Erythroblast (primary cell): Measurements from ENCODE around the gene FOXP1.

Source experiments
- GATA1 ChIP-seq: IDR thresholded peaks from 2 replicates; pipeline ENCODE4 v1.6.1; 2011; ENCODE audit warnings: low read depth, mild to moderate bottlenecking, control low read depth, low read length, moderate library complexity
- POLR2A ChIP-seq: IDR thresholded peaks from 2 replicates; pipeline ENCODE4 v1.6.1; 2011; ENCODE audit warnings: mild to moderate bottlenecking, low read length

DNA sequence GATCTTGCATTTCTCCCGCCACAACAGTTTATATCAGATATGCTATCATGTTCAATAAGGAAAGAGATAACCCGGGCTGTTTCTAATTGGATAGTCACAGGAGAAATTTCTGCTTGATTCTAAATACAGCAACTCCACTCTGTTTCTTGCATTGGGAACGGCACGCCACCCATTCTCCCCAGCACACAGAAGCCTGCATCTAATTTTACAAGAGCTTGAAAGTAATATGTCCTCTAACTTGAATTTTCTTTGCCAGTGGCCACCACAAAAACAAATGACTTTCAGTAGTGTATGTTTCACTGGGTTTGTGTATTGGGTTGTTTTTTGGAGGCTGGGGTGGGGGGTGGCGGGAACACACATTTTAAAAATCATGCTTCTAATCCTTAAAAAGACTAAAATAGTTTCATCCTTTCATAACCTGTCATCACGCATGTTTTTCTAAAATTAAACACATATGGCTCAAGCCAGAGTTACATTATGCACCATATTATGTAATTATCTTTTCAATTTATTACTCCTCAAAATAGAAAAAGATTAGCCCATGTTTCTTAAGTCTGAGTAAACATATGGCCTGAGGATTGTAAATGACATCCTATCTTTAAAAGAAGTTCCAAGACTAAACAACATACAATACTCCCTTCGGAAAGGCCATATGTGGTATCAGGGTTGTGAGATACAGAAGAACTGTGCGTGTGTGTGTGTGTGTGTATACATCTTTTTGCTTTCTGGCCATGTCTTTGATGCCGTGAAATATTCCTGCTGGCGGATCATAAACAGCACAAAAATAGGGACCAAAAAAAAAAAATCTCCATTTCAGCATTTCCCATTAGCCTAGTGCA lies 176.3 kb downstream of the FOXP1 start:
- no peak for TF ChIP-seq POLR2A
- no peak for TF ChIP-seq GATA1
